HepG2 (cell line): Measurements from ENCODE around the gene PRM2. TPM values are rescaled to one million over a fixed set of nuclear protein-coding genes. Genes with fewer than 3 reads are reported as not detected.
A peak's percentile ranks its signal among the peaks of the same experiment; 100 is the strongest.

ENCODE experiments used
- ATAC-seq: fragments of 200-7000 bp; cut with Tn5 transposase; 3 replicates; pipeline ENCODE4 v1.9.1; 2020; ENCODE audit warnings: mild to moderate bottlenecking, moderate library complexity
- BruUV-seq: library from RNA; stranded (reverse); fragments of 400-500 nt; replicated peaks from 2 replicates; lab custom pipeline; 2021; lab: Mats Ljungman, UMichigan
- CTCF ChIA-PET: fragments of 300-600 bp; formaldehyde crosslinking; extraction: SDS; loops from one replicate; lab custom pipeline; 2021; ENCODE audit warnings: low total read pairs, inconsistent platforms, low intra/inter-chr PET ratio; lab: Yijun Ruan, JAX
- POLR2A ChIA-PET: fragments of 350-600 bp; sonication (Branson Sonifier 250); formaldehyde crosslinking; loops from one replicate; lab custom pipeline; 2020; ENCODE audit warnings: antibody characterized with exemption, inconsistent platforms; lab: Yijun Ruan, JAX
- DNase-seq: peaks from one replicate; pipeline ENCODE4 v3.0.0-alpha.2; 2015; ENCODE audit warnings: low spot score
- FAIRE-seq: peaks from 3 replicates; lab custom pipeline; 2011; peaks lifted over from hg19 to GRCh38; lab: Jason Lieb, UNC
- H2AFZ ChIP-seq: one replicate; pipeline ENCODE4 v1.6.1; 2011; ENCODE audit warnings: low read length, inconsistent platforms
- H3K27ac ChIP-seq: fragments of 300-600 bp; 3 replicates; pipeline ENCODE4 v1.8.0; 2011; ENCODE audit warnings: mixed run types, mild to moderate bottlenecking, mixed read lengths, low read length, inconsistent platforms; ENCODE audit not compliant: insufficient read depth; ENCODE audit errors: extremely low read length
- H3K27me3 ChIP-seq, 2 experiments: fragments of 200-600 bp in 1 of 2; 2 replicates in 1 of 2; 3 replicates in 1 of 2; pipeline versions ENCODE4 v1.6.0 to v1.8.0; 2011; ENCODE audit warnings: low read length in 2 of 2, mild to moderate bottlenecking in 2 of 2, moderate library complexity in 2 of 2, inconsistent platforms in 1 of 2; ENCODE audit not compliant: insufficient read depth in 2 of 2, control insufficient read depth in 1 of 2
- H3K36me3 ChIP-seq, 2 experiments: fragments of 200-600 bp in 1 of 2; replicated peaks in 1 of 2; 2 replicates in 1 of 2; 3 replicates in 1 of 2; pipeline versions ENCODE4 v1.5.1 to v1.8.0; 2011; ENCODE audit warnings: low read length in 2 of 2, inconsistent platforms in 1 of 2; ENCODE audit not compliant: insufficient read depth in 2 of 2, control insufficient read depth in 1 of 2
- H3K4me1 ChIP-seq: 2 replicates; pipeline ENCODE4 v1.5.1; 2012; ENCODE audit warnings: low read length, inconsistent platforms; ENCODE audit not compliant: insufficient read depth
- H3K4me2 ChIP-seq: 2 replicates; pipeline ENCODE4 v1.6.0; 2011; ENCODE audit warnings: low read depth, low read length, inconsistent platforms
- H3K4me3 ChIP-seq, 3 experiments: fragments of 200-600 bp in 1 of 3; sonication (generic), shearing (Covaris generic) in 1 of 3; replicated peaks in 1 of 3; 2 replicates each; pipeline ENCODE4 v1.5.1; 2011 to 2016; ENCODE audit warnings: low read length in 3 of 3, inconsistent platforms in 2 of 3, low read depth in 2 of 3, mild to moderate bottlenecking in 2 of 3, control low read depth in 1 of 3, mixed read lengths in 1 of 3; ENCODE audit not compliant: insufficient read depth in 1 of 3
- H3K79me2 ChIP-seq: one replicate; pipeline ENCODE4 v1.6.1; 2011; ENCODE audit warnings: low read length, inconsistent platforms; ENCODE audit not compliant: insufficient read depth
- H3K9ac ChIP-seq: 2 replicates; pipeline ENCODE4 v1.6.0; 2011; ENCODE audit warnings: mild to moderate bottlenecking, low read depth, low read length, inconsistent platforms; ENCODE audit not compliant: insufficient read depth
- H3K9me3 ChIP-seq: 2 replicates; pipeline ENCODE4 v1.5.1; 2012; ENCODE audit warnings: mild to moderate bottlenecking, low read length
- H4K20me1 ChIP-seq: 2 replicates; pipeline ENCODE4 v1.6.0; 2011; ENCODE audit warnings: inconsistent platforms, mild to moderate bottlenecking, low read length, moderate library complexity; ENCODE audit not compliant: insufficient read depth
- AHDC1 ChIP-seq: sonication (generic); formaldehyde crosslinking; IDR thresholded peaks from 2 replicates; pipeline ENCODE4 v1.5.1; 2020; ENCODE audit warnings: mild to moderate bottlenecking, missing genetic modification reagents, borderline replicate concordance
- ARID2 ChIP-seq: sonication (generic); formaldehyde crosslinking; IDR thresholded peaks from 2 replicates; pipeline ENCODE4 v1.8.1; 2022; ENCODE audit warnings: mild to moderate bottlenecking, missing genetic modification reagents, borderline replicate concordance
- HDAC1 ChIP-seq: sonication (generic); formaldehyde crosslinking; IDR thresholded peaks from 2 replicates; pipeline ENCODE4 v1.5.1; 2020; ENCODE audit warnings: mild to moderate bottlenecking, missing genetic modification reagents
- NAIF1 ChIP-seq: sonication (generic); formaldehyde crosslinking; IDR thresholded peaks from 2 replicates; pipeline ENCODE4 v1.5.0; 2020; ENCODE audit warnings: mild to moderate bottlenecking, missing genetic modification reagents, borderline replicate concordance
- NCOA5 ChIP-seq: sonication (generic); formaldehyde crosslinking; IDR thresholded peaks from 2 replicates; pipeline ENCODE4 v1.4.0; 2020; ENCODE audit warnings: missing genetic modification reagents
- SMAD9 ChIP-seq: sonication (generic); formaldehyde crosslinking; IDR thresholded peaks from 2 replicates; pipeline ENCODE4 v1.5.1; 2020; ENCODE audit warnings: mild to moderate bottlenecking, missing genetic modification reagents
- SMYD3 ChIP-seq: sonication (generic); formaldehyde crosslinking; IDR thresholded peaks from 2 replicates; pipeline ENCODE4 v1.8.1; 2023; ENCODE audit warnings: mild to moderate bottlenecking, missing genetic modification reagents
- SOX13 ChIP-seq, 3 experiments: fragments of 450-650 bp in 1 of 3; sonication (generic) in 1 of 3; formaldehyde crosslinking in 1 of 3; IDR thresholded peaks in 2 of 3; conservative IDR thresholded peaks in 1 of 3; 2 replicates each; pipeline versions ENCODE4 v1.5.0 to v1.6.1; 2016 to 2020; ENCODE audit warnings: antibody characterized with exemption in 1 of 3, mild to moderate bottlenecking in 1 of 3, missing compliant biosample characterization in 1 of 3, missing genetic modification reagents in 1 of 3, moderate library complexity in 1 of 3
- TOPORS ChIP-seq: sonication (generic); formaldehyde crosslinking; IDR thresholded peaks from 2 replicates; pipeline ENCODE4 v1.8.0; 2023; ENCODE audit warnings: mild to moderate bottlenecking, missing genetic modification reagents
- XRCC5 ChIP-seq: fragments of 200-400 bp; formaldehyde crosslinking; optimal IDR thresholded peaks from 2 replicates; pipeline ENCODE3; 2017; ENCODE audit warnings: mild to moderate bottlenecking, low read length
- ZBTB38 ChIP-seq: sonication (generic); formaldehyde crosslinking; IDR thresholded peaks from 2 replicates; pipeline ENCODE4 v1.5.1; 2020; ENCODE audit warnings: mild to moderate bottlenecking, missing genetic modification reagents
- ZBTB43 ChIP-seq: sonication (generic); formaldehyde crosslinking; conservative IDR thresholded peaks from 2 replicates; pipeline ENCODE4 v1.4.0; 2020; ENCODE audit warnings: missing genetic modification reagents
- ZNF136 ChIP-seq: sonication (generic); formaldehyde crosslinking; IDR thresholded peaks from 2 replicates; pipeline ENCODE4 v1.8.1; 2022; ENCODE audit warnings: low read depth, mild to moderate bottlenecking, moderate library complexity, missing genetic modification reagents
- ZNF547 ChIP-seq: sonication (generic); formaldehyde crosslinking; IDR thresholded peaks from 2 replicates; pipeline ENCODE4 v1.5.1; 2020; ENCODE audit warnings: mild to moderate bottlenecking, missing genetic modification reagents
- WGBS: methylation state at CpG from one replicate; pipeline ENCODE4 v1.1.6; 2017; ENCODE audit warnings: low lambda C conversion rate; 5-methylcytosine and 5-hydroxymethylcytosine counted together
- in situ Hi-C: cut with HindIII; loops from 2 replicates; pipeline ENCODE4 v1.10.0; 2017; ENCODE audit warnings: low pct_unique_long_range_greater_than_20kb; ENCODE audit not compliant: extremely low pct_ligation_motif_present
- intact Hi-C: fragments of 100-400 bp; cut with micrococcal nuclease; formaldehyde crosslinking; loops from one replicate; pipeline ENCODE4 v1.10.0; 2022; ENCODE audit not compliant: unreplicated experiment
- polyA plus RNA-seq, 8 experiments: library from polyadenylated mRNA; depleted of rRNA in 3 of 8; stranded (reverse) in 7 of 8; unstranded in 1 of 8; fragments of >200 nt; fragmentation: Illumina TruSeq in 4 of 8; extraction: Trizol in 4 of 8; gene quantifications; 2 replicates each; pipeline versions ENCODE4 v1.2.1 to v1.2.3, GENCODE V29; 2011 to 2016; ENCODE audit warnings: low read depth in 4 of 8, missing spikeins in 1 of 8, mixed read lengths in 1 of 8; ENCODE audit not compliant: insufficient read depth in 1 of 8
- total RNA-seq, 5 experiments: library from RNA; depleted of rRNA; stranded (reverse); fragments of >200 nt; fragmentation: Illumina TruSeq; extraction: Trizol; gene quantifications; 2 replicates each; pipeline ENCODE4 v1.2.3, GENCODE V29; 2016; ENCODE audit warnings: low read depth in 1 of 5

The PRM2 gene
- total and polyA plus RNA-seq, 2 of the 13 experiments (the other 11 are each of a cell fraction or from before 2014, with no cell fraction given), result 0.54 TPM; not detected in 1

GRCh38 chr16:11302977-11303376 is 26.7 kb upstream of the PRM2 start:
- no peak for DNase-seq
- ATAC-seq, result no peak
- 48% methylated on average over 3 of the region's 4 CpGs for WGBS
- TF ChIP-seq SOX13 (IDR thresholded peaks at IDR 0.05) (no peak), SOX13 (CRISPR knock-in tag; conservative IDR thresholded peaks at IDR 0.05 in 1 of 2, IDR thresholded peaks at IDR 0.05 in 1 of 2) (0 out of 4 replicates have a peak, but pooled peaks of 1 of the 2 experiments have one; percentile 6), ZNF547 (CRISPR knock-in tag) (0 out of 2 replicates have a peak, but pooled peaks have one; percentile 61), ZBTB43 (CRISPR knock-in tag) (no peak), NCOA5 (CRISPR knock-in tag) (no peak), HDAC1 (CRISPR knock-in tag) (peak; percentile 29; the same call in 1 of the 2 replicates), TOPORS (CRISPR knock-in tag) (0 out of 2 replicates have a peak, but pooled peaks have one; percentile 26), AHDC1 (CRISPR knock-in tag) (peak; percentile 23; the same call in 1 of the 2 replicates), NAIF1 (0 out of 2 replicates have a peak, but pooled peaks have one; percentile 25), SMYD3 (CRISPR knock-in tag) (0 out of 2 replicates have a peak, but pooled peaks have one; percentile 25), ZNF136 (CRISPR knock-in tag) (0 out of 2 replicates have a peak, but pooled peaks have one; percentile 65), ARID2 (CRISPR knock-in tag) (peak; percentile 71; the same call in 1 of the 2 replicates), SMAD9 (CRISPR knock-in tag) (no peak), ZBTB38 (peak; percentile 4; the same call in 1 of the 2 replicates), XRCC5 (peak; percentile 2)
- TF ChIP-seq, all 625 proteins: peak for 11
- Histone ChIP-seq H3K9ac (no peak overlapping the region), H4K20me1 (no peaks in the 10 kb centered on the region), H3K36me3 (no peaks in the 10 kb centered on the region), H2AFZ (no peak overlapping the region), H3K4me1 (peaks cover 81% of the 10 kb centered on the region), H3K4me2 (no peak overlapping the region; the same call in 1 of the 2 replicates), H3K79me2 (no peaks in the 10 kb centered on the region), H3K9me3 (no peaks in the 10 kb centered on the region), H3K4me3 (no peak overlapping the region), H3K27me3 (no peaks in the 10 kb centered on the region), H3K27ac (no peak overlapping the region)
- in situ Hi-C loops, result no loop called here
- ChIA-PET CTCF (no interaction called here), POLR2A (interaction anchor here (1.9 to 2.7 kb wide), 2 partner anchors 23 to 47 kb away, joined by 5 to 6 read pairs; partner anchors contain the start of gene SOCS1)
- no peak for FAIRE-seq
- BruUV-seq, result no TSS peak
- intact Hi-C loops, result no loop called here
